ENCODE data around the gene TSEN34.
"Not testable (repeated sequence)": the region's sequence is repeated elsewhere in the genome, so short reads cannot be mapped to it uniquely, and the experiment has no call there.

TSEN34 gene

DNA sequence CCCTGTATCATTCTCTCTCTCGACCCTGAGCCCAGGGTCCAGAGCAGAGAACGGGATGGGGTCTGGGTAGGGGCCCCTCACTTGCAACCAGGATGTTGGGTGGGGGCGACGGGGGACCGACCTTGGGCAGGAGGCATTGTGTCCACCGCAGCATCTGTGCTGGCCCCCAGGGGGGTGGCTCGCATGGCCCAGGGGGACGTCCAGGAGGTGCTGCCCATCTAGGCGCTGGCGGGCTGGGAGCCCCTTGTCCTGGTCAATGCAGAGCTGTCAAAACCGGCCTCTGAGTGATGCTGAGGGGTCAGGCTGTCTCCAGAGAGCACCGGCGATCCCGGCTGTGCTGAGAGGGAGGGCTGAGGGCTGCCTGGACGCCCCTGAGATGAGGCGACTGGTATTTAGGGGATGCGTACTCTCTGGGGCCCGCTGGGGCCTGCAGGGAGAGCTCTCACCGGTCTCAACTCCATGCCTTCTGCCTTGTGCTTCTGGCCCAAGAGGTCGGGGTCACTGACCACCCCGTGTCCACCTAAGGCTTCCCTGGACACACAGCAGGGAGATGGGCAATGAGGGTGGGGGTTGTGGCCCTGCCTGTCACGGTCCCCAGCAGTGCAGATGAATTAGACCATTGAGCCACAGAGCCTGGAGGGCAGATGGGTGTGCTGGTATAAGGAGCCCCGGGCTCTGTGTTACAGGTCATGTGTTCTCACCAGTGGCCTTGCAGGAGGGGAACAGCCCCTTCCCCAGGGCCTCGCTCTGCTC, 18.1 kb downstream of the TSEN34 start:
- no peak for DNase-seq (ENCODE audit: low read depth in 2 of 2)

DNA sequence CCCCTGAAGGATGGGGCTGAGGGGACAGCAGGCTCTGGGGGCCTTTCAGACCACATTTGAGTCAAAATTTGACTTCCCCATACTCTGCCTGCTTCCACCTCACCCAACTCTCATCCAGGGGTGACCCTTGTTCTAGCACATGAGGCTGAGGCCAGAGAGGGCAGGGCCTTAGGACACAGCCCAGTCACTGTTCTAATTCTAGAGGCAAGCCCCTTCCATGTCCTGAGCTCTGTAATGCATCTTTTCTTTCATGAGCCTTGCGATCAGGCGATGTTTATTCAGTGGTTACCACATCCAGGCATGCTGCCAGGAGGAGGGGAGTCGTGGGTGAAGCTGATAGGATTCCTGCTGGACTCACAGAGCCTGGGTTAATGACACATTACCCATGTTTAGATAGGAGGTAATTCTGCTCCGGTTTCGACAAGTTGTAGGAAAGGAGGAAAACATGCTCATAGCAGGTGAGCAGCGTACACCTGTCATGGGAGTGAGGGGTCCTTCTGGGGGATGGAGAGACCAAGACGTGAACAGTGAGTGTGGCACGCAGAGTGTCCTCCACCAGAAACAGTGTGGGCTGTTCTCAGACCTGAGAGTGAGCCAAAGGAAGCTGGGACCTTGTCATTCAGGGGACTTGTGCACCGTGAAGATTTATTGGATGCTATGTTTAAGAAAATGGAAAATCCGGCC, 18.8 kb downstream of the TSEN34 start:
- peak; percentile 93 to 94 for DNase-seq (ENCODE audit: low read depth in 2 of 2)

DNA sequence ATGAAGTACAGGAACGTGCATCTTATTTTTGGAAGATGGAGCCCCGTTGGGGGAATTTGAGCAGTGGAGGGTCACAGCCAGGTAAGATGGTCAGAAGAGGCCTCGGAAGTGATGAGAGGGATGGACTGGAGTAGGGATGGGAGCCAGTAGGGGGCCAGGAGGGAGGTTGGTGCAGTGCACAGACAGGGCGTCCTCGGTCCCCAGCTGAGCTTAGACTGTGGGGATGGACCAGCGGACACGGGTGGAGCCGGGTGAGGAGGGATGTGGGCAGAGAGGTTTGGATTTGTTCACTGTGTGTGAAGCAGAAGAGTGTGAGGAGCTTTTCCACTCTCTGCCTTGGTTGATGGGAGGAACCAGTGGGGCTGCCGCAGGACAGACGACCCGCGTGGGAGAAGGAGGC, 20.1 kb downstream of the TSEN34 start:
- no peak for DNase-seq (ENCODE audit: low read depth in 2 of 2)

DNA sequence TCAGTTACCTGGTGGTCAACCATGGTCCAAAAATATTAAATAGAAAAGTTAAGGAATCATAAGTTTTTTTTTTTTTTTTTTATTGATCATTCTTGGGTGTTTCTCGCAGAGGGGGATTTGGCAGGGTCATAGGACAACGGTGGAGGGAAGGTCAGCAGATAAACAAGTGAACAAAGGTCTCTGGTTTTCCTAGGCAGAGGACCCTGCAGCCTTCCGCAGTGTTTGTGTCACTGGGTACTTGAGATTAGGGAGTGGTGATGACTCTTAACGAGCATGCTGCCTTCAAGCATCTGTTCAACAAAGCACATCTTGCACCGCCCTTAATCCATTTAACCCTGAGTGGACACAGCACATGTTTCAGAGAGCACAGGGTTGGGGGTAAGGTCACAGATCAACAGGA, 23.1 kb downstream of the TSEN34 start:
- not testable (repeated sequence) for DNase-seq (ENCODE audit: low read depth in 2 of 2)

DNA sequence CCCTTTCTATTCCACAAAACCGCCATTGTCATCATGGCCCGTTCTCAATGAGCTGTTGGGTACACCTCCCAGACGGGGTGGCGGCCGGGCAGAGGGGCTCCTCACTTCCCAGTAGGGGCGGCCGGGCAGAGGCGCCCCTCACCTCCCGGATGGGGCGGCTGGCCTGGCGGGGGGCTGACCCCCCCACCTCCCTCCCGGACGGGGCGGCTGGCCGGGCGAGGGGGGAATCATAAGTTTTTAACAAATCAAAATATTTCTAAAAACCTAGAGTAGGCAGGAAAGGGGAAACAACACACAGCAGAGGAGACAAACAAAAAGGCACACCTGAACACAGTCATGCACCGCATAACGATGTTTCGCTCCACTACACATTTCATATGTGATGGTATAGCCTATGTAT, 23.6 kb downstream of the TSEN34 start:
- DNase-seq (ENCODE audit: low read depth in 2 of 2): not testable (repeated sequence)

DNA sequence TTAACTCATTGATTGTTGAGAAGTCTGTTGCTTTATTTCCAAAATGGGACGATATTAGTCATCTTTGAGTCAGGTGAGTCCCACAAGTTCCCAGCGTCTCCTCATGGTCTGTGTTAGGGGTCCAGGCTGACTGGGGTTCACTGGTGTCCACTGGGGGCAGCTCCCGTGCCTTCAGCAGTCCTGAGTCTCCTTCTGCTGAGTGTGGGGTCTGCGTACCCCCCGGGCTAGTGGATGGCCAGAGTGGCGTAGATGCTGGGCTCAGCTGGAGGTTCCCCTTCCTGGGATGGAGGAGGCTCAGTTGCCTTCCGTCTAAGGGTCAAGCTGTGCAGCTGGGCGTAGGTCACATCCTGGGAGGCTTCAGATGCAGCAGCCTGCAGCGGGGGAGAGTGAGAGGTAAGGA, 25.8 kb downstream of the TSEN34 start:
- DNase-seq (ENCODE audit: low read depth in 2 of 2): no peak

DNA sequence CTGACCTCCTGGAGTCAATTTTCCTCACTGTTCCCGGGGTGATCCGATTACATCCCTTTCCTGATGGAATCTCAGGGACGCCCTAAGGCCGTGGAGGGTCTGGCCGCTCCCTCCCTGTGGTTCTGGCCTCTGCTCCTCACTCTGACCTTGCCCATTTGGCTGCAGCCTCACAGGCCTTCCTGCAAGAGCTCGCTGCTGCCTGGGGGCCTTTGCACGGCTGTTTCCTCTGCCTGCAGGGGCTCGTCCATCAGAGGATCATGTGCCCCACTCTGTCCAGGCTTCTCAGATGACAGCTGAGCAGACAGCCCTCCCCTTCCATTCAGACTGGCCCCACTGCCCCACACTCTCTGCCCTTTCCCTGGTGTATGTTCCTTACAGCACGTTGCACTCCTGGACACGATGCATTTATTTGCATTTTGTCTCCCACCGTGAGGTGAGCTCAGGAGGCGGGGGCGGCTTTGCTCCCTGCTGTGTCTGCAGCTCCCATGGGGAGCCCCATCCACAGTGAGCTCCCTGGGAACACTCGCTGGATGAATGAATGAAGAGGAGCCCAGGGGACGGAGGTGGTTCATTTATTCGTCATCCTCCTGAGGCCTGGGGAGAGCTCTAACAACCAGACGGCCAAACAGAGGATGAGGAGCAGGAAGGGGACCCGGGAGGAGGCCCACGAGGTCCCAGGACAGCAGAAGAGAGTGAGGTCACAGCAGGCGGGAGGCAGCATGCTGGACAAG, 26.6 kb downstream of the TSEN34 start:
- DNase-seq (ENCODE audit: low read depth in 2 of 2): not testable (repeated sequence)

DNA sequence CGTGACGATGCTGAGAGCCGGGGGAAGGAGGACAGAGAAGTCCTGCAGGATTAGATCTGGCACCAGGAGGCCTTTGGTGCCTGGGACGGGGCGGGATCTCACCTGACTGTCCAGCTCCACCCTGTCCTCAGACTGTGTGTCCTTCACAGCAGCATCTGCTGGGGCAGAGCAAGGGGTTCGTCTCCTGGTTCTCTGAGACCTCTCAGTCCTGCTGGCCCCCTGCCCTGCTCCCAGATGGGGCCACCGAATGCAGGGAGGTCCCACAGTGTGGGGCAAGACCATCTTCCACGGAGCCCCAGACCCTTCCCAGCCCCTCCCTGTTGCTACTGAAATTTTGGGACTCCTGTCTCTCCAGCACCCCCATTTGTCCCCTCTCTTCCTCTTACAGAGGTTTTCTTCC, 27.2 kb downstream of the TSEN34 start:
- no peak for DNase-seq (ENCODE audit: low read depth in 2 of 2)

DNA sequence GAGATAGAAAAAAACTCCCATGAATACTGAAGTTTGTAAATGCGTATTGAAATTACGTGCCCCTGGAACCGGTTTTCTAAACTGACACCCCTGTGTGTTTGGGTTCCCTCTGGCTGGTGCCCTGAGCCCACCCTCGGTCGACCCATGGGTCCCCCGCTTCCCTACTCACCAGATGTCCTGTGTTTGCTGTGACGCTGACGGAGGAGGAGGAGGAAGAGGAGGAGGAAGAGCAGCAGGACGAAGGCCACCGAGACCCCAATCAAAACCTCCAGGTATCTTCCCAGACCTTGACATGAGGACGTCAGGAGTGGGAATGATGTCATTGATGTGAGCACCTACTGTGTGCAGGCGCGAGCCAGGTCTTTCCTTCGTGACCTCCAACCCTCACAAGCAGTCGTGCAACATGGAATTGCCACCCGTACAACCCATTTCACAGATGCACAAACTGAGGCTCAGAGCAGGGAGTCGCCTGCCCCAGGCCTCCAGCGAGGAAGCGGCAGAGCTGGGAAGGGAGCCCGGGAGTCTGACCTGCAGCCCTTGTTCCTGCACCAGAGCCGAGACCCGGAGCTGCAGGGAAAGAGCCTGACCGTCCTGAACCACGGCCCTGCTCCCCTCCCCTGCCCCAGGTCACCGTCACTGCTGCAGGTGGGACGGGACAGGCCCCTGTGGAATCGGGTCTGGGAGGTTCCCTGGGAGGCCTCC, 28.0 kb downstream of the TSEN34 start:
- DNase-seq (ENCODE audit: low read depth in 2 of 2): no peak

DNA sequence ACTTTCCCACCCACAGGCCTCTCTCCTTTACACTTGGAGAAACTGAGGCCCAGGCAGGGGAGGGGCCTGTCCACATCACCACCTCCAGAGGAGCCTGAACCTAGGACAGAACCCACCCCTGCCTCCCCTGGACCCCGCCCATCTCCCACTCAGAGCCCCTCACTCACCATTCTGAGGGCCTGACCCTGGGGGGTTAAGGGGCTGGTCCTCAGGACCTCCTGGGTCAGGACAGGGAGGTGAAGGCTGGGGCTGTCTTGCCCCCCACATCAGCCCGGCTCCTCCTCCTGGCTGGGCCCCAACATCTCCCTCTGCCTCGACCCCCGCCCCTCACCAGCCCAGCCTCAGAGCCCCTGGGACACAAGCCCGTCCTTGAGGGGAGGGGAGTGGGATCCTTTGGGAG, 28.6 kb downstream of the TSEN34 start:
- DNase-seq (ENCODE audit: low read depth in 2 of 2): not testable (repeated sequence)

DNA sequence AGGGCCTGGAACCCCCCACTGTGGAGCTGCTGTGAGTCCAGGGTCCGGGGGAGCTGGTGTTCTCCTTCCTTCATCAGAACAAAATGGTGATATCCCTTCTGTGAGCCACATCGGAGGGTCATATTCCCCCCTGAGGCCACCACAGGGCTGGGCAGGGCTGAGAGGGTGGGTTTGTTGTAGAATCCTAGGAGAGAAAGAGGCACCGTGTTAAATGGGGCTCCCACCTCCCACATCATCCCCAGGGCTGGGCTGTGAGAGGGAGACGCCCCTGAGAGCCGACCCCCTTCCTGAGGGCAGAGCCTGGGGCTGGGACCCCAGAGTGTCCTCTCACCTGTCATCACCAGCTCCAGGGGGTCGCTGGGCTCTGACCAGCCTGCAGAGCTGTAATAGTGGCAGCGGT, 30.8 kb downstream of the TSEN34 start:
- DNase-seq (ENCODE audit: low read depth in 2 of 2): not testable (repeated sequence)

DNA sequence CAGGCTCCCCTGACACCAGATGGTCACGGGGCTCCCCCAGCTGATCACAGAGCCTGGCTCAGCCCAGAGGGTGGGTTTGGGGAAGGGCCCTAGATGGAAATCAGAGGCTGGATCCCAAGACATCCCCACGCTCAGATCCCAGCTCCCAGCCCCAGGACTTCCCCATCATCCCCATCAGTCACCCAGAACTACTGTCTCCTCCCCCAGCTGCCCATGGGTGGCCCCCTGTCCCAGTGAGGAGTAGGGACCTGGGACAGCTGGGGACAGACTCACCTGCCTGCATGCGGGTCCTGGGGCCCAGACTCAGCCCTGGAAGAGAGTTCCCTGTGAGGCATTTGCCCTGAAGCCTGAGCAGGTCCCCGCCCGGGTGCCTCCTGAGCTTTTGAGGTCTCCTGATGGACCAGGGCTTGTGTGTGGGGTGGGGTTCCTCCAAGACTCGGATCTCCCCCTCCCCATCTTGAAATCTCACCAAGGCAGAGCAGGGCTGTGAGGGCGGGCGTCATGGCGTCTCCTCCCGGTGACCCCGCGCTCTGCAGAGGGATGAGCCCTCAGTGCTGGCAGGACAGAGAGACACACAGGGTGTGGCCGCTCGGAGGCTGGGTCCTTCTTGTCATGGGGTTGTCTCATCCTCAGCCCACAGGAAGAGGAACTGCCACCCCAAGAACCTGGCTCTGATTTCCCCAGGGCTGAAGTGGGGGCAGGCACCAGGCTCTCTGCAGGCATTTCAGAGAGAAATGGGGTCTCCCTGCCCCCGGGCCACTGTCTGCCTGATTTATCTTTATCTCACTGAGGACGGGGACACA, 31.6 kb downstream of the TSEN34 start, which contains the start of gene LILRB3:
Gene LILRB3 (minus strand): TSS at position 534 of the 803 bp plus-strand sequence. CDS start 31 bp downstream, at position 503.
- DNase-seq (ENCODE audit: low read depth in 2 of 2): not testable (repeated sequence)

DNA sequence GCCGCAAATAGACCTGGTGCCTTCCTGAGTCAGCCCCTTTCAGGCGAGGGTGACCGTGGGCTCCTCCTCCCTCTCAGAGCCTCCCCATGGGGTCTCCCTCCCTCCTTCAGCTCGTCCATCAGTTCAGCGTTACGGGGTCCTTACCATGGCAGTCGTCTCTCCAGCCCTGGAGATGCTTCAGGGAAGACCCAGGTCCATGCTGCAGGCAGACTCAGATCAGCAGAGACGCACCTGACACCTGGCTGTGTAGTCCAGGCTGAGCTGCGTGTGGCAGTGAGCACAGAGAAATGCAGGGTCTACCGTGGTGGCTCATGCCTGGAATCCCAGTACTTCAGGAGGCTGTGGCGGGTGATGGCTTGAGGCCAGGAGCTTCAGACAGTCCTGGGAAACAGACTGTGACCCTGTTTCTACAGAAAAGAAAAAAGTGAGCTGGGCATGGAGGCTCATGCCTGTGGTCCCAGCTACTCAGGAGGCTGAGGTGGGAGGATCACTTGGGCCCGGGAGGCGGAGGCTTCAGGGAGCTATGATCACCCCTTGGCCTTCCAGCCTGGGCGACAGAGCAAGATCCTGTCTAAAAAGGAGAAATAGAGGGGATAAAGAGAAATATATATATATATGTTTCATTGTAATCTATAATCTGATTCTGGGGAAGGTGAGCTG, 32.3 kb downstream of the TSEN34 start:
- DNase-seq (ENCODE audit: low read depth in 2 of 2): not testable (repeated sequence)

DNA sequence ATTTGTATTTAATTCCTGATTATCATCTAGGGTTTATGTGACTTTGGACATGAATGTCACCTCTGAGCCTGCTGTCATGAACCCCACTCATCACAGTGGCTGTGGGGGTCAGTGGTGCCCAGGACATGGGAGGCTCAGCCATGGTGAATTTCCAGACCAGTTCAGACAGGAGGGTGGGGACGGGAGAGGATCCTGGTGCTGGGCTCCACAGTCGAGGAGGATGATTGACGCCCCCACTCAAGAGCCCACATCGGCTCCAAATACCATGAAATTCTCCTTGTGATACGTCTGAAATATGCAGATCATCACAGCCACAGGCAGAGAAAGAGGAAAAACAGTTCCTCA, 32.8 kb downstream of the TSEN34 start:
- DNase-seq (ENCODE audit: low read depth in 2 of 2): not testable (repeated sequence)

DNA sequence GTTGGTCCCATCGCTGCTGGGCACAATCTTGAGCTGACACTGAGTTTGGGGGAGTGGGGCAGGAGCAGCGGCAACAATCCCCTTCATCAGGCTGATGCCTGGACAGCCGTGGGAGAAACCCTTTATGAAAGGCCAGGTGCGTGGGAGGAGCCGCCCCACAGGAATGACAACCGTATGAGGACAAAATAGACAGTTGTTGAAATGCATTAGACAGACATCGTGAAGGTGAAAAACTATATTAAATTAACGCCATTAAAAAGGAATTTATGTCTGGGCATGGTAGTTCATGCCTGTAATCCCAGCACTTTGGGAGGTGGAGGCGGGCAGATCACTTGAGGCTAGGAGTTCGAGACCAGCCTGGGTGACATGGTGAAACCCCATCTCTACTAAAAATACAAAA, 33.5 kb downstream of the TSEN34 start:
- not testable (repeated sequence) for DNase-seq (ENCODE audit: low read depth in 2 of 2)

DNA sequence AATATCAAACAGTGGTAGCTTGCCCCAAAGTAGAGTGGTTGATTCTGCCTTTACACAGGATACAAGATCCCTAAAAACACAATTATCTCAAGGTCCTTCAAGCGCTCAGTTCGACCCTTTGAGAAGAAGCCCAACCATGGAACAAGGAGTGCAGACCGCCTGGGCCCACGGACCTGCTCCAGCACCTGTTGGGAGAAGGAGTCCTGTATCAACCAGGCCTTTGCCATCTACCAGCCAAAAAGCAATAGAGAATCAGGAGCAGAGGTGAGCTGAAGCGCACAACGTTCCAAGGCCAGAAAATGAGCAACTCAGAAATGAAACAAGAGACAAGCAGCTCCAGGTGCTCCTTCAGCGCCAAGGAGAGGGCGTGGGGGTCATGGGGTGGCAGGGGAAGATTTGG, 38.0 kb downstream of the TSEN34 start:
- DNase-seq (ENCODE audit: low read depth in 2 of 2): no peak

DNA sequence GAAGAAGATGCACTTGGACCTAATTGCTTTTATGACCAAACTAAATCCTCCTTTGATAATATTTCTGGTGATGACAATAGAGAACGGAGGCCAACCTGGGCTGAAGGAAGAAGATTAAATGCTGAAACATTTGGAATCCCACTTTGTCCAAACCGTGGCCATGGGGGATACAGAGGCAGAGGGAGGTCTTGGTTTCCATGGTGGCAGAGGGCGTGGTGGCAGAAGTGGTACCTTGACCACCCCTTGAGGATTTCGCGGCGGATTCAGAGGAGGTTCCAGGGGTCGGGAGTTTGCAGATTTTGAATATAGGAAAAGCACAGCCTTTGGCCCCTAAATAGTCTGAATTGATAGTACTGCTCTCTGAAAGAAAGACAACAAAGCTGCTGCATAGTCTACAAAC, 38.9 kb downstream of the TSEN34 start:
- DNase-seq (ENCODE audit: low read depth in 2 of 2): no peak

DNA sequence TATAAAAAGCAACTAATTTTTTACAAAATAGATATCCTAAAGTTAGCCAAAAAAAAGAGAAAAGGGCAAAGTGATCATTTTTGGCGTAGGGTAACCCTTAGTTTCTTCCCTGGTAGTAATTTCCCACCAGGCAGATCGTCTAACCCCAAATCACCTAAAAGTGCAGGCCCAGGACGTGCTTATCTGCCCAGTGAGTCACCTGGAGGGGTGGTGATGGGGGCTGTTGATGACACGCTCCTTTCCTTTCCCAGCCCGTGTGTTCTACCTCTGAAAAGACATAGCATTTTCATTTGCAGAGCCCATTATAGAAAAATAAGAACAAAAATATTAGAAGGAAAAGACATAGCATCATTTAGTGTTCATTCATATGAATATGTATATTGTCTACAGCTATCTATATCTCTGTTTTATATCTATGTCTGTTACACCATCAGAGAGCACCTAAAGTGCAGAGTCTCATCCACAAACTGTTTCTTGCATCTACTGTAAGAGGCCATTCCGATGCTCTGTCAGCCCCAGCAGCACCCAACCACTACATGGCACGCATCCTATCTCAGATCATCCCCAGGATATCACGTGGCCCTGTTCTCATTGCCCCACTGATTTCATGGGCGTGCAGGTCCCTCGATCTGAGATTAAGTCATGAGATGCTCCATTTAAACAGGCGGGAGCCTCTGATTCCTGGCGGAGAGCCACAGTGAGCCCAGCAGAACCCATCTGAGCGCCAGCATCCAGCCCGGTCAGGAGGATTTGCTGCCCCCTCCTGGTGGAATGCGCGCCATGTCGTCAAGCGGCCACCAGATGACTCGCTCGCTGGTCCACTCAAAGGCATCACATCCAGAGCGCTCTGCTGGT, 40.2 kb downstream of the TSEN34 start:
- DNase-seq (ENCODE audit: low read depth in 2 of 2): peak; percentile 48 to 51

DNA sequence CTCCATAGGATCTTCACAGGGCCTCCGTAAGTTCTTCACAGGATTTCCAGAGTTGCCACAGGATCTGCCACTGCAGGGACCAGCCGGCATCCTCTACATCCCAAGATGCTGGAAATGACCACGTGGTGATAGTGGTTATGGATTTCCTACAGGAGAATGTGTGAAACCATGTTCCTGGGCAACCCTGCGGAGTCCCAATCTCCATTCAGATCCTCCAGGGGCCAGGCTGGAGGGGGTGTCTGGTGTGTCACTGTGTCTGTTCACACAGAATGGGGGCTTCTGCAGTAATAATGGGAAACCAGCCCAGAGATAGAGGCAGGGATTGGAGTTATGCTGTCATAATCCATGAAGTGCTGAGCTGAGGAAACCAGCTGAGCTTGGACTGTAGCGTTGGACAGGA, 42.8 kb downstream of the TSEN34 start:
- no peak for DNase-seq (ENCODE audit: low read depth in 2 of 2)
